Activated CD8-positive, alpha-beta memory T cell treated with anti-CD3 and anti-CD28 coated beads for 4 hours (primary cell): ENCODE results near the gene CTU2.

Experiments
- DNase-seq, 2 donors: peaks; one replicate each; pipeline ENCODE4 v3.0.0-alpha.2; 2020; ENCODE audit warnings: low read depth in 2 of 2

The CTU2 gene

GRCh38 chr16:88697116-88697830 is 9.0 kb upstream of the CTU2 start:
- no peak for DNase-seq

GRCh38 chr16:88697831-88698615 is 8.3 kb upstream of the CTU2 start:
- DNase-seq, result no peak

GRCh38 chr16:88698646-88699045 is 7.7 kb upstream of the CTU2 start:
- DNase-seq, result no peak

- DNase-seq, result no peak
Observed at GRCh38 chr16:88699180-88699579, 7.1 kb upstream of the CTU2 start.

GRCh38 chr16:88700322-88700635 is 6.0 kb upstream of the CTU2 start:
- DNase-seq, result no peak

- DNase-seq, result peak; percentile 94 to 96
Observed at GRCh38 chr16:88700636-88701482, 5.4 kb upstream of the CTU2 start.

GRCh38 chr16:88701581-88702370 is 4.5 kb upstream of the CTU2 start:
- DNase-seq, result no peak

- no peak for DNase-seq
Observed at GRCh38 chr16:88702371-88703210, 3.7 kb upstream of the CTU2 start.

- peak; percentile 56 for DNase-seq
Observed at GRCh38 chr16:88703486-88704309, 2.6 kb upstream of the CTU2 start.

GRCh38 chr16:88705076-88705684 is 1.1 kb upstream of the CTU2 start:
- no peak for DNase-seq

- DNase-seq, result no peak
Observed at GRCh38 chr16:88705801-88706228, 488 bp upstream of the CTU2 start.

- DNase-seq, result no peak
Observed at GRCh38 chr16:88706965-88707826, 893 bp downstream of the CTU2 start.

- no peak for DNase-seq
Observed at GRCh38 chr16:88710556-88710955, 4.3 kb downstream of the CTU2 start.

- DNase-seq, result no peak
Observed at GRCh38 chr16:88711750-88712340, 5.5 kb downstream of the CTU2 start.

GRCh38 chr16:88712362-88712979 is 6.2 kb downstream of the CTU2 start:
- no peak for DNase-seq

GRCh38 chr16:88713054-88713453 is 6.8 kb downstream of the CTU2 start:
- DNase-seq, result no peak

GRCh38 chr16:88713568-88714419 is 7.5 kb downstream of the CTU2 start:
- DNase-seq, result no peak
